Nephron (organoid): Measurements from ENCODE around the gene SPON1.

Experiments used
- H3K27ac Mint-ChIP-seq, 3 experiments: 2 replicates each; pipeline ENCODE4 v1.8.0; 2020; ENCODE audit warnings: mixed read lengths in 3 of 3, mild to moderate bottlenecking in 2 of 3, moderate library complexity in 1 of 3
- H3K27me3 Mint-ChIP-seq: 2 replicates; pipeline ENCODE4 v1.8.0; 2021; ENCODE audit warnings: low read depth, mild to moderate bottlenecking, moderate library complexity, mixed read lengths
- H3K36me3 Mint-ChIP-seq: 2 replicates; pipeline ENCODE4 v1.8.0; 2020; ENCODE audit warnings: low read depth, mixed read lengths
- H3K4me1 Mint-ChIP-seq: 2 replicates; pipeline ENCODE4 v1.8.0; 2020; ENCODE audit warnings: mixed read lengths
- H3K4me3 Mint-ChIP-seq, 3 experiments: 2 replicates each; pipeline ENCODE4 v1.8.0; 2020; ENCODE audit warnings: mild to moderate bottlenecking in 3 of 3, mixed read lengths in 3 of 3, moderate library complexity in 2 of 3
- H3K9me3 Mint-ChIP-seq: 2 replicates; pipeline ENCODE4 v1.8.0; 2020; ENCODE audit warnings: mixed read lengths
- CTCF ChIP-seq, 3 experiments: fragments of 200-600 bp; sonication (generic); IDR thresholded peaks; one replicate each; pipeline ENCODE4 v1.5.0; 2021; ENCODE audit warnings: antibody characterized with exemption in 3 of 3; ENCODE audit not compliant: unreplicated experiment in 3 of 3

The SPON1 gene

DNA sequence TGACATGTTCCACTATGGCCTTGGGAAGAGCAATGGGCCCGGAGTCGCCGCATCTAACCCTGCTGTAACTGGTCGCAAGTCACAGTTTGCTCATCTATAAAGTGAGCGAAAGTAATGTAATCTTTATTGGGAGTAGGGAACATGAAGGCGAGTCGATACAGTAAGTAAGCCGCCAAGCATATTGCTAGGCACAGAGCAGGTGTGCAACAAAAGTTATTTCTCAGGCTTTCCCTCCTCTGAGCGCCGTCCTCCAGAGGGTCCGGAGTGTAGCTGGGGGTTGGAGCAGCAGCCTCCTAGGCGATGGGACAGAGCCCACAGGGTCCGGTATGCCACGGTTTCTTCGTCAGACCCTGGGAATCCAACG, 343 bp upstream of the SPON1 start:
- H3K27ac Mint-ChIP-seq: peak overlapping the region; percentile 49 to 64 (median 60)

GRCh38 chr11:13963169-13963948, 836 bp downstream of the SPON1 start:
- Mint-ChIP-seq H3K4me3 (peak overlapping the region; percentile 81 to 89 (median 88)), H3K27me3 (peaks cover 89% of the 10 kb centered on the region), H3K27ac (peak overlapping the region in 1 of 3 experiments; percentile 47), H3K36me3 (no peaks in the 10 kb centered on the region), H3K9me3 (peaks cover 3% of the 10 kb centered on the region), H3K4me1 (peaks cover 37% of the 10 kb centered on the region)
- peak in 1 of 3 experiments; percentile 11 for TF ChIP-seq CTCF (IDR thresholded peaks at IDR 0.05; ENCODE audit: unreplicated experiment in 3 of 3)

More for the DNA sequence above, 343 bp upstream of the SPON1 start:
- H3K4me3 Mint-ChIP-seq: peak overlapping the region; percentile 73 to 84 (median 74)
- peaks cover 3% of the 10 kb centered on the region for H3K9me3 Mint-ChIP-seq
- H3K27me3 Mint-ChIP-seq: peaks cover 81% of the 10 kb centered on the region
- no peaks in the 10 kb centered on the region for H3K36me3 Mint-ChIP-seq
- TF ChIP-seq CTCF (IDR thresholded peaks at IDR 0.05; ENCODE audit: unreplicated experiment in 3 of 3): no peak
- peaks cover 29% of the 10 kb centered on the region for H3K4me1 Mint-ChIP-seq

DNA sequence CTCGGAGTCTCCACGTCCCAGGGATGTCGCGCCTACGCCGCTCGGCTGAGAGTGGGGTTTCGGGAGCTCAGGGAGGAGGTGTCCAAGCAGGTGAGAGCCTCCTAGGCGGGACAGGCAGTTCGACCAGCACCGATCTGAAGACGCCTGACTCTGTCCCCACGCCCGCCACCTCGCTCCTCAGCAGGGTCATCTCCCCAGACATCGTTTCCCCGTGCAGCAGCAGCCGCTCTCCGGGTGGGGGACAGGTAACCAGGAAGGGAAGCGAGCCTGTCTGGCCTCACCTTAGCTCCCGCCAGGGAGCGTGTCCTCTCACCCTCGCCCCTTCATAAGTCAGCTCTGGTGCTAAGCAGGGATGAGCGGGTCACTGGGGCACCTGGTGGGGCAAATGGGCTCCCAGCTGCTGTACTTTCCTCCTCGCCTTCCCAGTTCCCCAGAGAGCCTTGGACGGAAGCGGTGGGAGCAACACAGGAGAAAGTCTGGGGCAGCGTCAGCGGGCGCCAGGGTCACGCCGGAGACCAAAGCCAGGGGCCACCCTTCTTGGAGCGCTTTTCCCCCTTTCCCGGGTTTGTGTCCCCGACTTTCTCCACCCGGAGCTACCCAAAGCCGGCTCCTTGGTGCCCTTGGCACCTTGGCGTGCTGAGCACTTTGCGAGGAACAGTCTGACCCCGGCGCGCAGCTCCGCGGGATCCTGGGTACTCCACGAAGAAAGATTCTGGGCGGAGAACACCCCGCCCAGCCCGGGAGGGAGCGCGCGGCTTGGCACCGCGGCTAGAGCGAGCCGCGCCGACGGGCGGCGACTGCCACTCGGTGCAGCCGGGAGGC, 1.6 kb downstream of the SPON1 start:
- H3K9me3 Mint-ChIP-seq: peaks cover 3% of the 10 kb centered on the region
- TF ChIP-seq CTCF (IDR thresholded peaks at IDR 0.05; ENCODE audit: unreplicated experiment in 3 of 3): no peak
- peak overlapping the region in 1 of 3 experiments; percentile 47 for H3K27ac Mint-ChIP-seq
- no peaks in the 10 kb centered on the region for H3K36me3 Mint-ChIP-seq
- H3K4me3 Mint-ChIP-seq: peak overlapping the region; percentile 81 to 89 (median 88)
- H3K4me1 Mint-ChIP-seq: peaks cover 31% of the 10 kb centered on the region
- H3K27me3 Mint-ChIP-seq: peaks cover 82% of the 10 kb centered on the region

DNA sequence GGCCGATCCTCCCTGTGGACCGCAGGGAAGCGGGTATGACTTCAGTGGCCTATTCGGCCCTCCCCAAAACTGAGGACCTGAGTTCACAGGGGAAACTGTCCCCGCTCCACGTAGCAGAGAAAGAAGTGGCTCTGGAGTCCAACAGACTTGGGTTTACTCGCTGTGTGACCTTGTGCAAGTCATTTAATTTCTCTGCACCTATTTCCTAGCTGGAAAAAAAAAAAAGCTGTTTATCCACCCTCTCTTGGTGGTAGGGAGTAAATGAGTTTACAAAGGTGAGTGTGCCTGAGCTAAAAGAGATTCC, 2.2 kb downstream of the SPON1 start:
- peaks cover 3% of the 10 kb centered on the region for H3K9me3 Mint-ChIP-seq
- H3K27me3 Mint-ChIP-seq: peaks cover 76% of the 10 kb centered on the region
- peak overlapping the region in 2 of 3 experiments; percentile 75 to 78 for H3K27ac Mint-ChIP-seq
- H3K4me1 Mint-ChIP-seq: peaks cover 31% of the 10 kb centered on the region
- H3K4me3 Mint-ChIP-seq: peak overlapping the region; percentile 79 to 81 (median 81)
- H3K36me3 Mint-ChIP-seq: no peaks in the 10 kb centered on the region
- peak in 1 of 3 experiments; percentile 6 for TF ChIP-seq CTCF (IDR thresholded peaks at IDR 0.05; ENCODE audit: unreplicated experiment in 3 of 3)

- peaks cover 31% of the 10 kb centered on the region for H3K4me1 Mint-ChIP-seq
- peaks cover 3% of the 10 kb centered on the region for H3K9me3 Mint-ChIP-seq
- H3K27me3 Mint-ChIP-seq: peaks cover 70% of the 10 kb centered on the region
- H3K36me3 Mint-ChIP-seq: no peaks in the 10 kb centered on the region
- H3K27ac Mint-ChIP-seq: peak overlapping the region; percentile 59 to 78 (median 75)
- peak overlapping the region; percentile 79 to 81 (median 81) for H3K4me3 Mint-ChIP-seq
- TF ChIP-seq CTCF (IDR thresholded peaks at IDR 0.05; ENCODE audit: unreplicated experiment in 3 of 3): no peak
These were observed 2.8 kb downstream of the SPON1 start for GRCh38 chr11:13965337-13965736.
